GM19025 (cell line): ENCODE measurements around the gene GNB2.
A peak's percentile ranks its signal among the peaks of the same experiment; 100 is the strongest.
"Not testable (repeated sequence)": the region's sequence is repeated elsewhere in the genome, so short reads cannot be mapped to it uniquely, and the experiment has no call there.

Experiments
- ATAC-seq: cut with Tn5 transposase; IDR thresholded peaks from one replicate; pipeline ENCODE4 v1.9.1; 2021; ENCODE audit warnings: mild to moderate bottlenecking, low read depth, moderate library complexity; ENCODE audit not compliant: unreplicated experiment

The GNB2 gene

DNA sequence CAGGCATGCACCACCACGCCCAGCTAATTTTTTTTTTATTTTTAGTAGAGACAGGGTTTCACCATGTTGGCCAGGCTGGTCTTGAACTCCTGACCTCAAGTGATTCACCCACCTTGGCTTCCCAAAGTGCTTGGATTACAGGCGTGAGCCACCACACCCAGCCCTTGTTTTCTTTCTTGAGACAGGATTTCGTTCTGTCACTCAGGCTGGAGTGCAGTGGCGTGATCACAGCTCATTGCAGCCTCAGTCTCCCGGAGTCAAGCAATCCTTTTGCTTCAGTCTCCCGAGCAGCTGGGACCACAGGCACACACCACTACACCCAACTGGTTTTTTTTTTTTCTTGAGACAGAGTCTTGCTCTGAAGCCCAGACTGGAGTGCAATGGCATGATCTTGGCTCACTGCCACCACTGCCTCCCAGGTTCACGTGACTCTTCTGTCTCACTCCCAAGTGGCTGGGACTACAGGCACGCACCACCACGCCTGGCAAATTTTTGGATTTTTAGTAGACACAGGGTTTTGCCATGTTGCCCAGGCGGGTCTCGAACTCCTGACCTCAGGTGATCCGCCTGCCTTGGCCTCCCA is 11.3 kb upstream of the GNB2 start:
- ATAC-seq: not testable (repeated sequence)

DNA sequence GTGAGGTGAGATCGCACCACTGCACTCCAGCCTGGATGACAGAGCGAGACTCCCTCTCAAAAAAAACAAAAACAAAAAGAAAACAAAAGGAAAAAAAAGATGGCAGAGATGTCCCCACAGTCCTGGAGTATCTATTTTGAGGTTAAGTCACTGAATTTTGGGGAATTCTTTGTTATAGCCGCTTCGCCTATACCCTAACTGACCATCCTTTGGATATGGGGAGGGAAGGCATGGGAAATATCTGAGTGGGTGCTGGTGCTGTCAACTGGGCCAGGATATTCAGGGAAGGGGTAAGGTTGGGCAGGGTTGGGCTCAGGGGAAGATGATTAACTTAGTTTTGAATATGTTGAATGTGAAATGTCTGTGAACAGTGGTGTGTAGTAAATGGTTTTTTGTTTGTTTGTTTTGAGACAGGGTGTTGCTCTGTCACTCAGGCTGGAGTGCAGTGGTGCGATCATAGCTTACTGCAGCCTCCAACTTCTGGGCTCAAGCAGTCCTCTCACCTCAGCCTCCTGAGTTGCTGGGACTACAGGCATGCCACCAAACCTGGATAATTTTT is 8.3 kb upstream of the GNB2 start:
- no peak for ATAC-seq

DNA sequence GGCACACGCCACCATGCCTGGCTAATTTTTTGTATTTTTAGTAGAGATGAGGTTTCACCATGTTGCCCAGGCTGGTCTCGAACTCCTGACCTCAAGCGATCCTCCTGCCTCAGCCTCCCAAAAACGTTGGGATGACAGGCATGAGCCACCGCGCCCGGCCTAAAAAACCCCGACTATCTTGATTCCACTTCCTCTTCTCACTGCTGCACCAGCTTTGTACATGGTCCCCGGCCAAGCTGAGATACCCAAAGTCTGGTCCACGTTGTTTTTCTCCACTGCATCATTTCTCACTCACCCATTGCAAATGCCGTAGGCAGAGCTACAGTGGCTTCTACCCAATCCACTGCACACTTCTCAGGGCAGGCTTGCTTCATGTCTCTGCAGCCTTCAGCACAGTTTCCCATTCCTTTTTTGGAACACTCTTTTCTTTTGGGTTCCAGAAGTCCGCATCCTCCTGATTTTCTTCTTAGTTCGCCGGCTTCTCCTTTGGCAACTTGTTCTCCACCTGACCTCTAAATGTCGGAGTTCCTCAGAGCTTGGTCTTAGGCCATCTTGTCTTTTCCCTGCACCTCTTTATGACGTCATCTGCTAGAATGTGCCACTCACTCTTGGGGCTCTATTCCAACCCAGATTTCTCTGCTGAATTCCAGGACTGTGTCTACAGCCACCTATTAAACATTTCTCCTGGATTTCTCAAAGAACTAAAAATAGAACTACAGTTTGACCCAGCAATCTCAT is 6.0 kb upstream of the GNB2 start:
- ATAC-seq: no peak

GRCh38 chr7:100668069-100668449 is 5.5 kb upstream of the GNB2 start:
- ATAC-seq: no peak

DNA sequence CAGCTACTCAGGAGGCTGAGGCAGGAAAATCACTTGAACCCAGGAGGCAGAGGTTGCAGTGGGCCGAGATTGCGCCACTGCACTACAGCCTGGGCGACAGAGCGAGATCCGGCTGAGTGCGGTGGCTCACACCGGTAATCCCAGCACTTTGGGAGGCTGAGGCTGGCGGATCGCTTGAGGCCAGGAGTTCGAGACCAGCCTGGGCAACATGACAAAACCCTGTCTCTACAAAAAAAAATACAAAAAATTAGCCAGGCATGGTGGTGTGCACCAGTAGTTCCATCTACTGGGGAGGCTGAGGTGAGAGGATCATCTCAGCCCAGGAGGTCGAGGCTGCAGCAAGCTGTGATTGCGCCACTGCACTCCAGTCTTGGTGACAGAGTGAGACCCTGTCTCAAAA is 4.4 kb upstream of the GNB2 start:
- not testable (repeated sequence) for ATAC-seq

DNA sequence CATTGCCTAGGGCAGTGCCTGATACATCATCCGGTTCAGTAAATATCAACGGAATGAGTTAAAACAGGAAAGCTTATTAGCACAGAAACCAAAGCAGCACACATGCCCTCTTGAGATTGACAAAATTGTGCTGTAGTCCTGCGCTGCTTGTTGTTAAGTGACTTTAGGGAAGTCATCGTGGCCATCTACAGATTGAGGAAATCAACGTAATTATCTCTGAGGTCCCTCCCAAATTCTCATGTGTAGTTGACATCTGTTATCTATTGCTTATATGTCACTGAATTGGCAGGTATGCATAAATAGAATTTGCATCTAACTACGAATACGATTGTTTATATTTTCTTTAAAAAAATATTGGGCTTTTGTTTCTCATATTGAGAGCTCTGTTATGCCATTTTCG is 3.5 kb upstream of the GNB2 start:
- ATAC-seq: no peak

GRCh38 chr7:100671353-100672327 is 1.9 kb upstream of the GNB2 start:
- ATAC-seq: no peak

- no peak for ATAC-seq
Measured at GRCh38 chr7:100673942-100674410, 436 bp downstream of the GNB2 start.

- no peak for ATAC-seq
Measured at GRCh38 chr7:100674411-100675104, 1.0 kb downstream of the GNB2 start.

DNA sequence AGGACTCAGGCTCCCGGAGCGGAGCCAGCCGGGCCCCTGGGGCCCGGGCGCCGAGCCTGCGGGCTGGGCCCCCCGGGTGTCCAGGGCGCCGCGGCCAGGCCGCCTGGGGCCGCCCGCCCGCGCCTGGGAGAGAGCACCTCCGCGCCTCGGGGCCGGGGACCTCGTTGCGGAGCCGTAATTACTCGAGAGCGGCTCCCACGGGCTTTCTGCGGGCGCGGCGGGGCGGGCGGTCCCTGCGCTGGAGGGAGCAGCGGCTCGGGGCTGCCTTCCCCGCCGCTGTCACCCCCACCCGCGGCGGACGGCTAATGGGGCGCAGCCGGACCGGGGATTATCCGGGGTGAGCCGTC is 1.5 kb downstream of the GNB2 start:
- ATAC-seq: no peak

DNA sequence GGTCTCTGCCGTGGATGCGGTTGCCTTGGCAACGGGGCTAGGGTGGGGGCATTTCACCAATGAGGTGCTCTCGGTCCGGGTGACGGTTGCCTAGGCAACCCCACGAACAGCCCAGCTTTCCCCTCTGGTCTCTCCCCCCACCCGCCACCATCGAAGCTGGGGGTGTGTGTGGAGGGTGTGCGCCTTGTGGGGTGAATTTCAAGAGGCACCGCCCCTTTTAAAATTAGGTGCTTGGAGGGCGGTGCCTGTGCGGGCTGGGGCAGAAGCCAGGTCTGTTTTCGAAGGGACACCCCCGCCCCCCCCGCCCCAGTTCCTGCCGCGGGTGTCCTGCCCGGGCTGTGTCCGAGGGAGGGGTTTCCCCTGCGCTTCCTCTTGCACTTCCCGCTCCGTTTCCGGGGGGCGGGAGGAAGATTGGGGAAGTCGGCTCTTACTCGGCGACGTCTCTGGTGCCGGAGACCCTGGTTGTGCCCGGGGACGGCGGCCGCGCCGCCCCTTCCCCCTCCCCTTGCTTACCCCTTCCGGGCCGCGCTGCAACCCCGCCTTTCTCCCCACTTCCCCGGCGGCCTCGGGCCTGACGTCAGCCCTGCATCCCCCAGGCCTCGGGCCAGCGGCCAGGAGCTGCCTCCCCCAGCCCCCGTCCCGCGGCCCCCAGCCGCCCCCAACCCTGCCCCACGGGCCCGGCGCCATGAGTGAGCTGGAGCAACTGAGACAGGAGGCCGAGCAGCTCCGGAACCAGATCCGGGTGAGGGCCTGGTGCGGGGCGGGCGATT is 2.2 kb downstream of the GNB2 start:
- peak; percentile 38 for ATAC-seq

GRCh38 chr7:100676501-100677306 is 3.2 kb downstream of the GNB2 start:
- ATAC-seq: no peak

- no peak for ATAC-seq
Measured at GRCh38 chr7:100677308-100678267, 4.0 kb downstream of the GNB2 start.

GRCh38 chr7:100678291-100678984 is 4.9 kb downstream of the GNB2 start:
- ATAC-seq: no peak

GRCh38 chr7:100679129-100679926 is 5.8 kb downstream of the GNB2 start:
- ATAC-seq: no peak

DNA sequence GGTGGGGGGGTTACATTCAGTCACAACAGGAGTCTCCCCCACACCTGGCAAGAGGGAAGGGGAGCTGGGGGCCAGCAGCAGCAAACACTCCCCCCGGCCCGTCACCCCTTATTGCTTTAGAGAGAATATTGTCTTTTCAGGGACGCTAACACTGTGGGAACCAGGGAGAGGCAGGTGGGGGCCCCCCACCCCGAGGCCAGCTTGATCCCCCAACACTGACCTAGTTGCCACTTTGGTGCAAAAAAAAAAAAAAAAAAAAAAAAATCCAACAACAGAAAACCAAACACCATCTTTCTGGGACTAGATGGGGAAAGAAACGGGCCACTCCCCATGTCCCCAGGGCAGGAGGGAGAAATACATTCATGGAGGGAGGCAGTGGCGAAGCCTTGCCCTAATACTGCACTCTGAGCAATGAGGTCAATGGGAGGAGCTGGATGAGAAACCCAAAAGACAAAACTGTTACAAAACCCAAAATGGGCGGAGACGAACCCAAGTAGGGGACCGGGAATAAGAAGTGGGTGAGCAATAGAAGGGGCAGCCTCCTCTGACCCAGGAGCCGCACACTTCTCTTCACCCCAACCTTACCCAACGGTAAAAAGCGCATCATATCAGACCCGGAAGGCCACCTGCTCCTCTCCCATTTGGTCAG is 6.5 kb downstream of the GNB2 start:
- no peak for ATAC-seq
